GM12878 (cell line): ENCODE results near the gene TDP2. TPM values are rescaled to one million over a fixed set of nuclear protein-coding genes. Genes with fewer than 3 reads are reported as not detected.

Source experiments
- BHLHE40 ChIP-seq, 2 experiments: fragments of 450-650 bp in 1 of 2; IDR thresholded peaks; 2 replicates each; pipeline ENCODE4 v1.6.1; 2011 to 2017; ENCODE audit warnings: low read depth in 2 of 2, borderline replicate concordance in 1 of 2, improper control_type of control experiment in 1 of 2, low read length in 1 of 2, mild to moderate bottlenecking in 1 of 2
- CBFB ChIP-seq: IDR thresholded peaks from 2 replicates; pipeline ENCODE4 v1.6.1; 2016; ENCODE audit warnings: antibody characterized with exemption, low read depth
- CEBPB ChIP-seq, 2 experiments: fragments of 150-350 bp in 1 of 2; IDR thresholded peaks; 2 replicates each; pipeline ENCODE4 v1.6.1; 2012 to 2014; ENCODE audit warnings: low read depth in 2 of 2, low read length in 2 of 2, borderline replicate concordance in 1 of 2, inconsistent platforms in 1 of 2
- FOS ChIP-seq: IDR thresholded peaks from 3 replicates; pipeline ENCODE4 v1.6.1; 2011; ENCODE audit warnings: borderline replicate concordance; ENCODE audit not compliant: insufficient read length; ENCODE audit errors: extremely low read depth
- HCFC1 ChIP-seq: fragments of 150-350 bp; IDR thresholded peaks from 2 replicates; pipeline ENCODE4 v1.6.1; 2014; ENCODE audit warnings: low read length
- KDM1A ChIP-seq: fragments of 200-600 bp; sonication (generic); IDR thresholded peaks from 2 replicates; pipeline ENCODE4 v1.6.1; 2016; ENCODE audit warnings: borderline replicate concordance
- MTA3 ChIP-seq: IDR thresholded peaks from 2 replicates; pipeline ENCODE4 v1.6.1; 2012; ENCODE audit warnings: low read length, inconsistent platforms, borderline replicate concordance
- POLR2A ChIP-seq: IDR thresholded peaks from 2 replicates; pipeline ENCODE4 v1.6.1; 2011; ENCODE audit warnings: low read depth, mild to moderate bottlenecking, low read length
- SKIL ChIP-seq: fragments of 450-650 bp; IDR thresholded peaks from 2 replicates; pipeline ENCODE4 v1.6.1; 2017; ENCODE audit warnings: mild to moderate bottlenecking, low read depth, inconsistent platforms; ENCODE audit not compliant: poor library complexity, severe bottlenecking
- SMC3 ChIP-seq: IDR thresholded peaks from 2 replicates; pipeline ENCODE4 v1.6.1; 2011; ENCODE audit warnings: low read length, improper control_type of control experiment, borderline replicate concordance
- SRF ChIP-seq, 2 experiments: IDR thresholded peaks; 2 replicates each; pipeline ENCODE4 v1.6.1; 2011; ENCODE audit warnings: low read depth in 2 of 2, low read length in 2 of 2, mild to moderate bottlenecking in 1 of 2, moderate library complexity in 1 of 2
- SUPT20H ChIP-seq: IDR thresholded peaks from 2 replicates; pipeline ENCODE4 v1.6.1; 2011; ENCODE audit warnings: low read depth, mild to moderate bottlenecking, low read length, moderate library complexity, borderline replicate concordance; ENCODE audit not compliant: control insufficient read depth
- TCF3 ChIP-seq: IDR thresholded peaks from 2 replicates; pipeline ENCODE4 v1.6.1; 2012; ENCODE audit warnings: low read depth, mild to moderate bottlenecking, low read length, borderline replicate concordance; ENCODE audit not compliant: insufficient read depth
- TCF7 ChIP-seq: IDR thresholded peaks from 2 replicates; pipeline ENCODE4 v1.6.1; 2014; ENCODE audit warnings: antibody characterized with exemption, borderline replicate concordance
- WRNIP1 ChIP-seq: IDR thresholded peaks from 2 replicates; pipeline ENCODE4 v1.6.1; 2011; ENCODE audit warnings: low read depth, low read length, improper control_type of control experiment, borderline replicate concordance
- ZNF24 ChIP-seq: fragments of 450-650 bp; IDR thresholded peaks from 2 replicates; pipeline ENCODE4 v1.6.1; 2017; ENCODE audit warnings: antibody characterized with exemption, mild to moderate bottlenecking
- ZSCAN29 ChIP-seq: fragments of 450-650 bp; IDR thresholded peaks from 2 replicates; pipeline ENCODE4 v1.6.1; 2017; ENCODE audit warnings: mild to moderate bottlenecking, moderate library complexity
- polyA plus RNA-seq, 11 experiments: library from polyadenylated mRNA; depleted of rRNA in 4 of 11; unstranded in 6 of 11; stranded (reverse) in 5 of 11; fragments of >200 nt; fragmentation: Nextera tagmentation in 4 of 11; fragmentation: Illumina TruSeq in 1 of 11; extraction: Ambion mirVana in 4 of 11; extraction: Trizol in 1 of 11; gene quantifications; 1 replicate in 1 of 11; 2 replicates in 10 of 11; pipeline versions ENCODE4 v1.2.1 to v1.2.3, GENCODE V29; 2011 to 2016; ENCODE audit warnings: inconsistent platforms in 2 of 11, missing spikeins in 2 of 11, low read depth in 1 of 11
- total RNA-seq, 4 experiments: library from RNA; depleted of rRNA in 3 of 4; stranded (reverse); fragments of >200 nt in 3 of 4; fragmentation: Illumina TruSeq in 1 of 4; extraction: Trizol in 1 of 4; gene quantifications; 2 replicates each; pipeline versions ENCODE4 v1.2.1 to v1.2.3, GENCODE V29; 2013 to 2021
- TF ChIP-seq, protein P1 (sequence below): IDR thresholded peaks from 2 replicates; pipeline ENCODE4 v1.6.1; 2011; ENCODE audit warnings: borderline replicate concordance, low read depth, mild to moderate bottlenecking, moderate library complexity, low read length; ENCODE audit not compliant: insufficient read depth, poor library complexity, severe bottlenecking
- TF ChIP-seq, protein P2 (sequence below): fragments of 450-650 bp; IDR thresholded peaks from 2 replicates; pipeline ENCODE4 v1.6.1; 2016; ENCODE audit warnings: mild to moderate bottlenecking, moderate library complexity, borderline replicate concordance
- TF ChIP-seq, protein P3 (sequence below): IDR thresholded peaks from 2 replicates; pipeline ENCODE4 v1.6.1; 2012; ENCODE audit warnings: low read depth, low read length, improper control_type of control experiment

The TDP2 gene
- total and polyA plus RNA-seq, 10 of the 15 experiments (the other 5 are each of a cell fraction or from before 2014, with no cell fraction given) = 24.4 to 53.3 (median 38.8) TPM

- TF ChIP-seq WRNIP1 (0 out of 2 replicates have a peak, but pooled peaks have one; percentile 6), ZNF24 (peak; percentile 30; the same call in 1 of the 2 replicates), SUPT20H (no peak), MTA3 (no peak), SMC3 (no peak), CEBPB (IDR thresholded peaks at IDR 0.05; ENCODE audit: borderline replicate concordance in 1 of 2, low read depth in 2 of 2, low read length in 2 of 2) (0 out of 4 replicates have a peak, but pooled peaks of 1 of the 2 experiments have one; percentile 1), CBFB (no peak), KDM1A (no peak), SKIL (no peak), SRF (IDR thresholded peaks at IDR 0.05; ENCODE audit: low read depth in 2 of 2, low read length in 2 of 2) (0 out of 4 replicates have a peak, but pooled peaks of 1 of the 2 experiments have one; percentile 66), HCFC1 (peak; percentile 78), ZSCAN29 (no peak), BHLHE40 (IDR thresholded peaks at IDR 0.05; ENCODE audit: borderline replicate concordance in 1 of 2, low read depth in 2 of 2, low read length in 1 of 2) (peak; percentile 57 to 68; a peak in 2 of 4 replicates), FOS (no peak), TCF3 (0 out of 2 replicates have a peak, but pooled peaks have one; percentile 46), TCF7 (no peak), POLR2A (peak; percentile 90)
- TF ChIP-seq, protein P1, sequence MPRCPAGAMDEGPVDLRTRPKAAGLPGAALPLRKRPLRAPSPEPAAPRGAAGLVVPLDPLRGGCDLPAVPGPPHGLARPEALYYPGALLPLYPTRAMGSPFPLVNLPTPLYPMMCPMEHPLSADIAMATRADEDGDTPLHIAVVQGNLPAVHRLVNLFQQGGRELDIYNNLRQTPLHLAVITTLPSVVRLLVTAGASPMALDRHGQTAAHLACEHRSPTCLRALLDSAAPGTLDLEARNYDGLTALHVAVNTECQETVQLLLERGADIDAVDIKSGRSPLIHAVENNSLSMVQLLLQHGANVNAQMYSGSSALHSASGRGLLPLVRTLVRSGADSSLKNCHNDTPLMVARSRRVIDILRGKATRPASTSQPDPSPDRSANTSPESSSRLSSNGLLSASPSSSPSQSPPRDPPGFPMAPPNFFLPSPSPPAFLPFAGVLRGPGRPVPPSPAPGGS = no peak
- TF ChIP-seq, protein P2, sequence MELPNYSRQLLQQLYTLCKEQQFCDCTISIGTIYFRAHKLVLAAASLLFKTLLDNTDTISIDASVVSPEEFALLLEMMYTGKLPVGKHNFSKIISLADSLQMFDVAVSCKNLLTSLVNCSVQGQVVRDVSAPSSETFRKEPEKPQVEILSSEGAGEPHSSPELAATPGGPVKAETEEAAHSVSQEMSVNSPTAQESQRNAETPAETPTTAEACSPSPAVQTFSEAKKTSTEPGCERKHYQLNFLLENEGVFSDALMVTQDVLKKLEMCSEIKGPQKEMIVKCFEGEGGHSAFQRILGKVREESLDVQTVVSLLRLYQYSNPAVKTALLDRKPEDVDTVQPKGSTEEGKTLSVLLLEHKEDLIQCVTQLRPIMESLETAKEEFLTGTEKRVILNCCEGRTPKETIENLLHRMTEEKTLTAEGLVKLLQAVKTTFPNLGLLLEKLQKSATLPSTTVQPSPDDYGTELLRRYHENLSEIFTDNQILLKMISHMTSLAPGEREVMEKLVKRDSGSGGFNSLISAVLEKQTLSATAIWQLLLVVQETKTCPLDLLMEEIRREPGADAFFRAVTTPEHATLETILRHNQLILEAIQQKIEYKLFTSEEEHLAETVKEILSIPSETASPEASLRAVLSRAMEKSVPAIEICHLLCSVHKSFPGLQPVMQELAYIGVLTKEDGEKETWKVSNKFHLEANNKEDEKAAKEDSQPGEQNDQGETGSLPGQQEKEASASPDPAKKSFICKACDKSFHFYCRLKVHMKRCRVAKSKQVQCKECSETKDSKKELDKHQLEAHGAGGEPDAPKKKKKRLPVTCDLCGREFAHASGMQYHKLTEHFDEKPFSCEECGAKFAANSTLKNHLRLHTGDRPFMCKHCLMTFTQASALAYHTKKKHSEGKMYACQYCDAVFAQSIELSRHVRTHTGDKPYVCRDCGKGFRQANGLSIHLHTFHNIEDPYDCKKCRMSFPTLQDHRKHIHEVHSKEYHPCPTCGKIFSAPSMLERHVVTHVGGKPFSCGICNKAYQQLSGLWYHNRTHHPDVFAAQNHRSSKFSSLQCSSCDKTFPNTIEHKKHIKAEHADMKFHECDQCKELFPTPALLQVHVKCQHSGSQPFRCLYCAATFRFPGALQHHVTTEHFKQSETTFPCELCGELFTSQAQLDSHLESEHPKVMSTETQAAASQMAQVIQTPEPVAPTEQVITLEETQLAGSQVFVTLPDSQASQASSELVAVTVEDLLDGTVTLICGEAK = peak; percentile 93
- TF ChIP-seq, protein P3, sequence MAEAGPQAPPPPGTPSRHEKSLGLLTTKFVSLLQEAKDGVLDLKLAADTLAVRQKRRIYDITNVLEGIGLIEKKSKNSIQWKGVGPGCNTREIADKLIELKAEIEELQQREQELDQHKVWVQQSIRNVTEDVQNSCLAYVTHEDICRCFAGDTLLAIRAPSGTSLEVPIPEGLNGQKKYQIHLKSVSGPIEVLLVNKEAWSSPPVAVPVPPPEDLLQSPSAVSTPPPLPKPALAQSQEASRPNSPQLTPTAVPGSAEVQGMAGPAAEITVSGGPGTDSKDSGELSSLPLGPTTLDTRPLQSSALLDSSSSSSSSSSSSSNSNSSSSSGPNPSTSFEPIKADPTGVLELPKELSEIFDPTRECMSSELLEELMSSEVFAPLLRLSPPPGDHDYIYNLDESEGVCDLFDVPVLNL = peak; percentile 59; the same call in 1 of the 2 replicates
Measured at GRCh38 chr6:24666641-24667377, at the start of gene TDP2, which contains the start of gene ACOT13 (continued).
